Measurements from ENCODE around the gene SLC44A4. TPM values are rescaled to one million over a fixed set of nuclear protein-coding genes. Genes with fewer than 3 reads are reported as not detected.

SLC44A4 gene
- total RNA-seq (ENCODE audit: low replicate concordance), result not detected in 2 replicates

GRCh38 chr6:31878726-31879125 lies at the start of gene SLC44A4:
SLC44A4 (minus strand) TSS chr6:31878997; CDS start chr6:31878980, 17 bp downstream.

GRCh38 chr6:31927242-31927862 lies 48.6 kb upstream of the SLC44A4 start, which contains the start of gene C2:
C2 (plus strand) TSS chr6:31927717; CDS start chr6:31927753, 36 bp downstream.

GRCh38 chr6:31901953-31902643 lies 23.3 kb upstream of the SLC44A4 start, which contains the start of gene ZBTB12:
ZBTB12 (minus strand) TSS chr6:31902086; CDS start chr6:31901305, 781 bp downstream.

GRCh38 chr6:31897612-31898382 lies 19.0 kb upstream of the SLC44A4 start, which contains the start of gene EHMT2:
EHMT2 (minus strand) TSS chr6:31897698; CDS start chr6:31897677, 21 bp downstream.

GRCh38 chr6:31862344-31863235 lies 16.2 kb downstream of the SLC44A4 start, which contains the start of gene NEU1:
NEU1 (minus strand) TSS chr6:31862821; CDS start chr6:31862776, 45 bp downstream.

GRCh38 chr6:31827286-31828079 lies 51.3 kb downstream of the SLC44A4 start, which contains the start of gene HSPA1B:
HSPA1B (plus strand) TSS chr6:31827738; CDS start chr6:31827951, 213 bp downstream.

GRCh38 chr6:31815025-31815838 lies 63.6 kb downstream of the SLC44A4 start, which contains the start of the genes HSPA1A and HSPA1L:
HSPA1A (plus strand) TSS chr6:31815543; CDS start chr6:31815757, 214 bp downstream.
HSPA1L (minus strand) TSS chr6:31815283; CDS start chr6:31811972, 3,311 bp downstream.

Other genes with a start within 250 kb of the SLC44A4 start
- gene BAG6, start 226.3 kb downstream of the SLC44A4 start, total RNA-seq (ENCODE audit: low replicate concordance), result 54.9 and 100 TPM in 2 replicates
- 0.70 and 1.5 TPM in 2 replicates for gene APOM, start 223.1 kb downstream of the SLC44A4 start, total RNA-seq (ENCODE audit: low replicate concordance)
- 16.6 and 18.2 TPM in 2 replicates for gene C6orf47, start 218.2 kb downstream of the SLC44A4 start, total RNA-seq (ENCODE audit: low replicate concordance)
- gene GPANK1, start 214.0 kb downstream of the SLC44A4 start, total RNA-seq (ENCODE audit: low replicate concordance), result 6.1 and 13.6 TPM in 2 replicates
- 71.1 and 94.1 TPM in 2 replicates for gene CSNK2B, start 212.9 kb downstream of the SLC44A4 start, total RNA-seq (ENCODE audit: low replicate concordance)
- gene LY6G5B, start 209.0 kb downstream of the SLC44A4 start, total RNA-seq (ENCODE audit: low replicate concordance), result 2.2 and 4.0 TPM in 2 replicates
- 0.15 TPM in 1 of 2 replicates, not detected in the other for gene LY6G5C, start 197.9 kb downstream of the SLC44A4 start, total RNA-seq (ENCODE audit: low replicate concordance)
- 51.3 and 104 TPM in 2 replicates for gene ABHD16A, start 175.7 kb downstream of the SLC44A4 start, total RNA-seq (ENCODE audit: low replicate concordance)
- not detected in 2 replicates for gene LY6G6F, start 172.1 kb downstream of the SLC44A4 start, total RNA-seq (ENCODE audit: low replicate concordance)
- not detected in 2 replicates for gene LY6G6D, start 163.6 kb downstream of the SLC44A4 start, total RNA-seq (ENCODE audit: low replicate concordance)
- gene LY6G6C, start 157.3 kb downstream of the SLC44A4 start, total RNA-seq (ENCODE audit: low replicate concordance), result not detected in 2 replicates
- gene MPIG6B, start 155.6 kb downstream of the SLC44A4 start, total RNA-seq (ENCODE audit: low replicate concordance), result not detected in 2 replicates
- 108 and 116 TPM in 2 replicates for gene DDAH2, start 149.7 kb downstream of the SLC44A4 start, total RNA-seq (ENCODE audit: low replicate concordance)
- 395 and 679 TPM in 2 replicates for gene CLIC1, start 142.5 kb downstream of the SLC44A4 start, total RNA-seq (ENCODE audit: low replicate concordance)
- 2.5 and 4.0 TPM in 2 replicates for gene MSH5, start 139.0 kb downstream of the SLC44A4 start, total RNA-seq (ENCODE audit: low replicate concordance)
- gene SAPCD1, start 116.3 kb downstream of the SLC44A4 start, total RNA-seq (ENCODE audit: low replicate concordance), result 0.53 and 0.70 TPM in 2 replicates
- gene VWA7, start 101.7 kb downstream of the SLC44A4 start, total RNA-seq (ENCODE audit: low replicate concordance), result 0.15 and 0.23 TPM in 2 replicates
- 37.9 and 59.7 TPM in 2 replicates for gene VARS1, start 83.2 kb downstream of the SLC44A4 start, total RNA-seq (ENCODE audit: low replicate concordance)
- gene LSM2, start 72.0 kb downstream of the SLC44A4 start, total RNA-seq (ENCODE audit: low replicate concordance), result 24.6 and 27.8 TPM in 2 replicates
- gene HSPA1L, start 63.7 kb downstream of the SLC44A4 start, total RNA-seq (ENCODE audit: low replicate concordance), result 0.98 and 4.1 TPM in 2 replicates
- 47.1 and 396 TPM in 2 replicates for gene HSPA1A, start 63.5 kb downstream of the SLC44A4 start, total RNA-seq (ENCODE audit: low replicate concordance)
- gene HSPA1B, start 51.3 kb downstream of the SLC44A4 start, total RNA-seq (ENCODE audit: low replicate concordance), result 66.7 and 494 TPM in 2 replicates
- 54.9 and 72.8 TPM in 2 replicates for gene NEU1, start 16.2 kb downstream of the SLC44A4 start, total RNA-seq (ENCODE audit: low replicate concordance)
- 41.5 and 175 TPM in 2 replicates for gene EHMT2, start 18.7 kb upstream of the SLC44A4 start, total RNA-seq (ENCODE audit: low replicate concordance)
- 6.2 and 12.4 TPM in 2 replicates for gene ZBTB12, start 23.1 kb upstream of the SLC44A4 start, total RNA-seq (ENCODE audit: low replicate concordance)
- 0.90 and 26.7 TPM in 2 replicates for gene C2, start 48.7 kb upstream of the SLC44A4 start, total RNA-seq (ENCODE audit: low replicate concordance)
- gene CFB, start 67.1 kb upstream of the SLC44A4 start, total RNA-seq (ENCODE audit: low replicate concordance), result 15.0 and 108 TPM in 2 replicates
- gene NELFE, start 80.0 kb upstream of the SLC44A4 start, total RNA-seq (ENCODE audit: low replicate concordance), result 77.8 and 109 TPM in 2 replicates
- gene SKIC2, start 80.2 kb upstream of the SLC44A4 start, total RNA-seq (ENCODE audit: low replicate concordance), result 48.6 and 68.8 TPM in 2 replicates
- 6.9 and 12.9 TPM in 2 replicates for gene DXO, start 93.1 kb upstream of the SLC44A4 start, total RNA-seq (ENCODE audit: low replicate concordance)
- gene C4A, start 103.1 kb upstream of the SLC44A4 start, total RNA-seq (ENCODE audit: low replicate concordance), result 3.7 and 23.1 TPM in 2 replicates
- gene C4B, start 135.8 kb upstream of the SLC44A4 start, total RNA-seq (ENCODE audit: low replicate concordance), result 3.2 and 24.0 TPM in 2 replicates
- gene CYP21A2, start 159.4 kb upstream of the SLC44A4 start, total RNA-seq (ENCODE audit: low replicate concordance), result 0.08 TPM in 1 of 2 replicates, not detected in the other
- gene TNXB, start 230.3 kb upstream of the SLC44A4 start, total RNA-seq (ENCODE audit: low replicate concordance), result 1.1 and 55.9 TPM in 2 replicates
- 8.6 and 11.2 TPM in 2 replicates for gene ATF6B, start 249.2 kb upstream of the SLC44A4 start, total RNA-seq (ENCODE audit: low replicate concordance)